ENCODE data around the gene SHPK.

DNA sequence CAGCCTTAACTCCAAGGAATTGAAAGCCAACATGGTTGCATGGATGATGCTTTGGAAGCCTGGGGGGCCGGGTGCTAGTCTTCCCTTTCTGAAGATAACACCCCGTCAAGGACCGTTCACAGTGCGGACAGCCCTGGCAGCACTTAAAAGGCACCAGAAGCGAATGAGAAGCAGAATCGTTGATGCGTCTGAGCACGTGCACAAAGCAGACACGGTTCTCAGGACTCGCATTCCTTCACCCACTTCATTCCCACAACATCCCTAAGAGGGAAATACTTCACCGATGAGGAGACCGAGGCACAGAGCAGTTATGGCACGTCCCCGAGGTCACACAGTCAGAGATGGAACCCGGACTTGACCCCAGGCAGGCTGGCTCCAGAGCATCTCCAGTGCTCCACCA, 41.1 kb downstream of the SHPK start:
- TF ChIP-seq, protein P1, sequence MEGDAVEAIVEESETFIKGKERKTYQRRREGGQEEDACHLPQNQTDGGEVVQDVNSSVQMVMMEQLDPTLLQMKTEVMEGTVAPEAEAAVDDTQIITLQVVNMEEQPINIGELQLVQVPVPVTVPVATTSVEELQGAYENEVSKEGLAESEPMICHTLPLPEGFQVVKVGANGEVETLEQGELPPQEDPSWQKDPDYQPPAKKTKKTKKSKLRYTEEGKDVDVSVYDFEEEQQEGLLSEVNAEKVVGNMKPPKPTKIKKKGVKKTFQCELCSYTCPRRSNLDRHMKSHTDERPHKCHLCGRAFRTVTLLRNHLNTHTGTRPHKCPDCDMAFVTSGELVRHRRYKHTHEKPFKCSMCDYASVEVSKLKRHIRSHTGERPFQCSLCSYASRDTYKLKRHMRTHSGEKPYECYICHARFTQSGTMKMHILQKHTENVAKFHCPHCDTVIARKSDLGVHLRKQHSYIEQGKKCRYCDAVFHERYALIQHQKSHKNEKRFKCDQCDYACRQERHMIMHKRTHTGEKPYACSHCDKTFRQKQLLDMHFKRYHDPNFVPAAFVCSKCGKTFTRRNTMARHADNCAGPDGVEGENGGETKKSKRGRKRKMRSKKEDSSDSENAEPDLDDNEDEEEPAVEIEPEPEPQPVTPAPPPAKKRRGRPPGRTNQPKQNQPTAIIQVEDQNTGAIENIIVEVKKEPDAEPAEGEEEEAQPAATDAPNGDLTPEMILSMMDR (IDR thresholded peaks at IDR 0.05; ENCODE audit: insufficient read depth, low read length), result no peak
- TF ChIP-seq REST (IDR thresholded peaks at IDR 0.05; ENCODE audit: insufficient replicate concordance, low read depth), result no peak
- no peak for TF ChIP-seq POLR2AphosphoS5 (IDR thresholded peaks at IDR 0.05; ENCODE audit: low read depth)
